ENCODE measurements around the gene GPR87.

Gene GPR87, protein sequence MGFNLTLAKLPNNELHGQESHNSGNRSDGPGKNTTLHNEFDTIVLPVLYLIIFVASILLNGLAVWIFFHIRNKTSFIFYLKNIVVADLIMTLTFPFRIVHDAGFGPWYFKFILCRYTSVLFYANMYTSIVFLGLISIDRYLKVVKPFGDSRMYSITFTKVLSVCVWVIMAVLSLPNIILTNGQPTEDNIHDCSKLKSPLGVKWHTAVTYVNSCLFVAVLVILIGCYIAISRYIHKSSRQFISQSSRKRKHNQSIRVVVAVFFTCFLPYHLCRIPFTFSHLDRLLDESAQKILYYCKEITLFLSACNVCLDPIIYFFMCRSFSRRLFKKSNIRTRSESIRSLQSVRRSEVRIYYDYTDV

DNA sequence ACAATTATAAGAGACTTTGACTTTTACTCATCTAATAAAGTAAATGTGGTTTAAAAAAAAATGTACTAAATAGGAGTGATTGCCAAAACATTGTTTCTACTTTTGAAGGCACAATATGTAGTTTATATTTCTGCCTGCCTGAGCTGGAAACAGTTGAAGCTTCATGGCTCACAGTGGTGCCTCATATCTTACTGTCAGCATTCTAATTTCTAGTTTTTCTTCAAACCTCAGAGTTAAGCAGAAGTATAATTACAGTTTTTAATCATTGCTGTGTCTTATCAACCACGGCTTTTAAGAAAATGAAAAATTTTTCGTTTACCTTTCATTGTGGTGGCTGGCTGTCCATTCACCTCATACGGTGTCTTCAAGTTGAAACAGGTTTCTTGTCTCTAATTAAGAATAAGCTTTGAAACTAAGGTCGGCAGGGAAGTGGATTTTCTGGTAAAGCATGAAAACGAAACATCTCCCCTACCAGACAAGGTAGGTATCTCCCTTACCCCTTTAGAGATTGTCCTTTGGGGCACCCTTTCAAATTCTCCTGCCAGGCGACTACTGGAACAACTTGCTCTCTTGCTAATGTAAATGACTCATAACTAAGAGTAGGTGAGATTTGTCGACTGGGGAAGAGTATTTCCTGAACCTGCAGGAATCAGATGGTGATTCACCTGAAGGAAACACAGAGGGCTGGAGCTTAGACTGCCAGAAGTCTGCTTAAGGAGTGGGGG lies at the start of gene GPR87:
TSS of gene GPR87 (minus strand) at position 554 of the 725 bp plus-strand sequence. CDS start 16,720 bp downstream, outside the sequence.
- DNase-seq (ENCODE audit: low read depth) = no peak

DNA sequence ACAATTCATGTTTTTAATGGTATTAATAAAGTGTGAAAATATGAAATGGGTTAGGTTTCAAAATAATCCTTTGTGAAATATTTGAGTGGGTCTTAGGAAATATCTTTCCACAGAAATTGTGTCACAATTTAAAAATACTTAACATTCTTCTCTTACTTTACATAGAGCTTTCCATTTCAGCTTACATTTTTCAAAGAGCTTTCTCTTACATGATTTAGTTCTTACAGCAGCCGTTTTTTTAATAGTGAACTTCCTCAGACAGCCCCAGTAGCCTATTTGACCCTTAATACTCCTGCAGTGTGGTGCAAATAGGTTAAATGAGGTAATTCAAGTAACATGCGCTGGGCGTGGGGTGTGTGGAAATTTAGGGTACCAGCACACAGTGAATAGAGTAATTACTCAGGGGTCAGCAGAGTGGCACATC lies 46.1 kb upstream of the GPR87 start:
- DNase-seq (ENCODE audit: low read depth) = no peak

DNA sequence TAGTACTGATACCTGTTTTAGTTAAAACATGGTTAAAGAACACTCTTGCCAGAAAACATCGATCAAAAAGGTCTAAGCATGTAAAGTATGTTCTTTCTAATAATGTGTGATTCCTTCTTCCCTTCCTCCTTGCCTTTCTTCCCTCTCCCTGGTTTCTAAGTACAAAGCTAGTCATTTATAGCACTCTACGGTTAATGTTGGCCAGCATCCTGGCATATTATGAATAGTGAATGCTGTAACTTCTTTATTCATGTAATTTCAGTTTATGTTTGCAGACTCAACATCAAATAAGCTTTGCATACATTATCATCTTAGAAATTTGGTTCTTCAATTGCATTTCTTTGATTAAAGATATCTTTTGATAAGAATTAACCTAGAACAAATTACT lies 40.8 kb upstream of the GPR87 start:
- no peak for DNase-seq (ENCODE audit: low read depth)

DNA sequence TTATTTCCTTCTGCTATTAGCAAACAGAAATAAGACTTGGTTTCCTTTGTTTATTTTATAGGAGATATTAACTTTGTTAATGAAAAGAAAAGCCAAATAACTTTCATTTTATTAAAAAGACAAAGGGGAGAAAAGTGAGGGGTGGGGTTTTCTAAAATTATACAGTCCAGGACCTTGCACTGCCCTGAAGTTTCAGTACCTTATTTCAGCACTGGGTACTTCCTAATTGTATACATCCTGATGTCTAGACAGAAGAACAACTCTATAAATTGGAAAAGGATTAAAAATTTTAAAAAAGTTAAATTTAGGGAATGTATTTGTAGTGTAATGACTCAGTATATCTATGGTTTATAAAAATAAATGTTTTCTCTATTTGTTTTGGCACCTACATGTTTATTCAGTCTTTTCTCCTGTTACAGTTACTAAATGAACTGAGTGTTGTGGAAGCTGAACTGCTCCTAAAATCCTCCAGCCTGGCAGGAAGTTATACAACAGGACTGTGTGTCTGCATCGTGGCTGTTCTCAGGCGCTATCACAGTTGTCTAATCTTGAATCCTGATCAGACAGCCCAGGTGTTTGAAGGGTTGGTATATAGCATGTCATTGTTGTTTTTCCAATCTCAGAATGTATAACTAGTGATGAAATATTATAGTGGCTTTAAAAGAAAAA lies 40.3 kb upstream of the GPR87 start:
- DNase-seq (ENCODE audit: low read depth) = no peak

DNA sequence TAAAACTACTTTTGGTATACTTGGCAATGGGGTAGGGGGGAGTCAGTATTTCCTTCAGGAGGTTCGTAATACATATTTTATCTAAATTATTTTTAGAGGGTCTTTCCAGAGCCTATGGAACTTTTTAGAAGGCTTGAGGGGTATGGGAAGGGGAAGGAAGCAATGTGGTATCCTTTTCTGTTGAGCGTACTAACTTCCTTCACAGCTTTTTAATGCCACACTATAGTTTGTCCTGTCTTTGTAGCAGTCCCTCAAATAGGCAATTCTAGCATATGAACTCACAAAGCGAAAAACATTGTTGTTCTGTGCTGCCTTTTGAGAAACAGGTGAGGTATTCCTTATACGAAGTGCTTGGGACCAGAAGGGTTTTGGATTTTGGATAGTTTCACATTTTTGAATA lies 35.0 kb upstream of the GPR87 start:
- DNase-seq (ENCODE audit: low read depth) = no peak

DNA sequence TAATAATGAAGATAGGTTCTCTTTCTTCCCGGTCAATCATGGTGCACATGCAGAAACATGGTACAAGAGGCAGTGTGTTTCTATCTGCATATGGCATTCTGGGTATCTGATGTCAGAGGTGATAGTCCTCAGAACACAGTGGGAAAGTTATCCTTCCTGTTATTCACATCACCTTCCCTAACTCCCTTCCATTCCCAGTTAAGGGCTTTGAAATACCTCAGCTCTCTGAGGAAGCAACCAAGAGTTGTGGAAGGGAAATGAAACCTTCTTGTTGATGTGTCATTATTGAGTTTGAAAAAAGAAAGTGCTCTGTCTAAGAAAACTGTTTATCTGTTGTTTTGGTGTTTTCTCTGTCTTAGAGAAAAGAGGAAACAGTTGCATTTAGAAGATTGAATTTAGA lies 34.6 kb upstream of the GPR87 start:
- DNase-seq (ENCODE audit: low read depth) = no peak

DNA sequence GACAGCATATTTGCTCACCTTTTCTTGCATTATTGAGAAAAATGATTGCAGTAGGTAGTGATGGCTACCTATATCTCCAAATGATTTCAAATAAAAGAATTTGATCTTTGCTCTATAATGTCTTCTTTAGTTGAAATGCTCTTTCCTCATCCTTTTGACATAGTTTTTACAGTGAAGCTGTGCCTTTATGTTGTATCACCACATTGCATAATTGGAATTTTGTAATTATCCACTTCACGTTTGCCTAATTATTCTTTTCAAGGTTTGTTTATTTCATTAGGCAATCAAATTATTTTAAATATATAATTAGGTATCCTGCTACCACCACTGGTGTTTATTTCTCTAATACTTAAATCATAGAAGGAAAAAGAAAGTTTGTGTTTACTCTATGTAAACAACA lies 34.0 kb upstream of the GPR87 start:
- DNase-seq (ENCODE audit: low read depth) = no peak

DNA sequence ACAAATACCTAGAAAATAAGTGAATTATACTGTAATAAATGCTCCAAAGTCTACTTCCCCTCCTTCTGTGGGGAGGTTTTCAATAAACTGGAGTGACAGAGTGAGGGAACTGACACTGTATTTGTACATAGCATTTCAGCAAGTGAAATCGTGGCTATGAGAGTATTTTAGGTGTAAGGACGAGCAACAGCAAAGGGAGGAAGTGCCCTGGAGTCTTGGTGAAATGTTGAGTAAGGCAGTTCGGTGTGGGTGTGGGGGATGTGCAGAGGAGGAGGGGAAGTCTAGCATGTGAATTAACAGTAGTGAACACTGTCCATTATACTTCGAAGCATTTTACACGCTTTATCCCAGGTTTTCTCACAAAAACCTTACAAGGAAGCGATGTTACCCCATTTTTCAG lies 30.8 kb upstream of the GPR87 start:
- DNase-seq (ENCODE audit: low read depth) = no peak

DNA sequence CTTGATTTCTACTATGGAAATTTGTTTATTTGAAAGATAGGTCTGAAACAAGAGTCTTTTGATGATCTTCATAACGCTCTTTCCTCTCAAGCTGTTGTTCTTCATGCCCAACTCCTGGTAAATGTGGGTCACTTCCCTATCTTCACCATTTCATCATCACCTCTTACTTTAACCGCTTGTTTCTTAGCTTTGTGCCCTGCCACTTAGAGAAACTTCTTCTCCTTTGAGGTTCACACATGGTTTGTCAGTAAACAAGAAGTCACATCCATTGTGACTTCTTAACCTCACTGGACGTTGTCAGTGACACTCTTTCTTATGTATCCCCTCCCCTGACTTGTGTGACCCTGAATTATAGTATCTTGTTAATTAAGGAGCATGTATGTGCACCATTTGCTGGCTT lies 29.7 kb upstream of the GPR87 start:
- no peak for DNase-seq (ENCODE audit: low read depth)

DNA sequence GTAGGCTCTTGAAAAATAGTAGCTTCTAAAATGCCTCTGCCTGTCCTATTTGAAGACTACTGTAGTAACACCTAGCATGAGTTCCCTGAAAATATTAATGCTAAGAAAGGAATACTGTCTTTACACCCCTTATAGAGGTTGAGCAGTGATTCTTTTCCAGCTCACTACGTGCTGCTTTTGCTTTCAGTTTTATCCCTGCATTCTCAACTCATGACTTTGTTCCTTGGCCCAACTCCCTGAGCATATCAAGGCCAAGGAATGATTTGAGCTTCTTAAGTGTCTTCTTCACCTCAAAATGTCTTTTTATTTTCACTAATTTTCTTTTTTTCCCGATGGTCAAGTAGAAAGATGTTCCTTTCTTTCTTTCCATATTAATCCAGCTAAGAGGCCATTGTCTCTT lies 29.2 kb upstream of the GPR87 start:
- no peak for DNase-seq (ENCODE audit: low read depth)

DNA sequence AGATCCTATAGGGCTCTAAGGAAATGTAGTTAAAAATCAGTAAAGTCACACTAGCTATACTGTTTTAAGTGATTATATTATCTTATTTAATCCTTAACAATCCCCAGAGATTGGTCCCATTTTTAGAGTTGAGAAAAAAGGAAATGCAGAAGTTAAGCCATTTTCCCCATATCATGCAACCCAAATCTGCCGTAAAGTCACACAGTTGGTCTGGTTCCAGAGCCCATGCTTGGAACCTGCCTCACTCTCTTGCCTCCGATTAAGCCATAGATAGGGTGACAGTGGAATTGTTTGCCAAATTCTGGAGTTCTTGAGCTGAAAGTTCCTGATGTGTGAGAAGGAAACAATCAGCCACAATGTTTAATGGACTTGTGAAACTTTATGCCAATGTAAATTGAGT lies 15.1 kb upstream of the GPR87 start:
- DNase-seq (ENCODE audit: low read depth) = no peak

DNA sequence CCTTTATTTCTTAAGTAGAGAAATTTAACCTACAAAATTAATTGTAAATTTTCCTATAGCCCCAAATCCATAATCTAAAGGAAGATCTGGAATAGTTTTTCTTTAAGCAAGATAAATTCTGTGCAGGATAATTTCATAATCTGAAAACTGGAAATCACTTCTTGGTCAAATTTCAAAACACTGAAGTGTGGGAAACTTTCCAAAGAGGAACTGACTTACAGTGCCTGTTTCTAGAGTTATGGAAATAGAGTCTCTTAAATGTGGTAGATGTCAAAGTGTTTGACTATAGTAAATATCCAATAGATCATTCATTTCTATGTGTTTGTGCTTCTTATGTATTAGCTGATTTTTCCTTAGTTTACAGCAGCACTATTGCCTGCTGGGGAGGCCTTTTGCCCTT lies 14.3 kb upstream of the GPR87 start:
- DNase-seq (ENCODE audit: low read depth) = no peak

DNA sequence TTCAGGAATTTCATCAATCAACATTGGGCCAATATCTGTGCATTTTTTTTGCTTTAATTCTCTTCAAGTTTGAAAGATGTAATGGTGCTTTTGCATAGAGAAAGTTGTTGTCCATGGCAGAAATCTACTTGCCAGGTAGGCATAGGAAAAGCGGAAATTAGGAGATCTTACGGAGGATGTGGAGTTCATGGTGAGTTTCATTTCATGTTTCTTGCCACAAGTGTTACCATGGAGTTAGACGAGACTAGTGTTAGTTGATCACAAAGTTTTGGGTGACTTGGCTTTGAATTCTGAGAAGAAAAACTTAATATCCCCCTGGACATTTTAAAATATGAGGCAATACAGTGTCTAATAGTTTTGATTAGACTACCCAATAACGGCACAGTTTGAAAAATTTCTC lies 13.8 kb upstream of the GPR87 start:
- no peak for DNase-seq (ENCODE audit: low read depth)

DNA sequence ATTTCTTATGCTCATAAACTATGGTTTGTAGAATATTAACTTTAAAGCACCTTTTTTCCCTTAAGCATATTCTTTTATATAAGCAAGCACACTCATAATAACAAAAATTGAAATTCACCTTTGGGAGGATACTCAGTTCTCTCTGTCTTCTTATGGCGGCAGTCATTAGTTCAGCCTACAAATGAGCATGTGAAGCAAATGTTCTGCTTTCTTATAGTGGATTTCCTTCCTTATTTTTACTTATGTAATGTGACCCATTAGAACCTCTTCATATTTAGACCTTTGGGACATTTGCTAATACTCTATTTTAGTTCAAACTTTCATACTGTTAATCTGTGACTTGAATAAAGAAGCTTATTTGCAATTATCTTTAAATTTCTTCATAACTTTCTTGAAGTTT lies 12.7 kb upstream of the GPR87 start, which contains the start of gene P2RY13:
TSS of gene P2RY13 (minus strand) at position 187 of the 400 bp plus-strand sequence. CDS start at position 166, 21 bp downstream.
- no peak for DNase-seq (ENCODE audit: low read depth)

DNA sequence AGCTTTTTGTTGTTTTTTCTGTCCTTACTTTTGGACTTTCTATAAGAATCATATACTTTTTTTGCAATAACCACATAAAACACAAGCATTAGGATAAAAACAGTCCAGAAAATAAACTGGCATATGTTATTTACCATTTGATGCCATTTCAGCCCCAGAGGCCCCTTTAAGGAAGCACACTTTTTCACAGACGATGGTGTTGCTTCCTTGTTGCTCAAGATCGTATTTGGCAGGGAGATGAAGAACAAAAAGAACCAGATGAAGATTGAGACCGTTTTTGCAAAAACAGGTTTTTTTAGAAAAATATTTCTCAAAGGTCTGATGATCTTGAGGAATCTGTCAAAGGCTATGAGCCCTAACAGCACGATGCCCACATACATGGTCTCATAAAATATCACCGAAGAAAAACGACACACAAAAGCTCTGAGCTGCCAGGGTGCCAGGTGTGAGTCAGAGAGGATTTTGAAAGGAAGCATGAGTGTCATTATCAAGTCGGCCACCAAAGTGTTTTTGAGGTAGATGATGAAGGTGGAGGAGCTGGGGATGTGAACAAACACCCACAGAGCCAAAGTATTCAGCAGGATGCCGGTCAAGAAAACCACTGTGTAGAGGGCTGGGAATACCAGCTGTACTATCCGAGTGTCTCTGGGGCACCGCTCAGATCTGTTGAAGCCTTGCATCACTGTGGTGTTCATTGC lies 11.8 kb upstream of the GPR87 start:
- no peak for DNase-seq (ENCODE audit: low read depth)

DNA sequence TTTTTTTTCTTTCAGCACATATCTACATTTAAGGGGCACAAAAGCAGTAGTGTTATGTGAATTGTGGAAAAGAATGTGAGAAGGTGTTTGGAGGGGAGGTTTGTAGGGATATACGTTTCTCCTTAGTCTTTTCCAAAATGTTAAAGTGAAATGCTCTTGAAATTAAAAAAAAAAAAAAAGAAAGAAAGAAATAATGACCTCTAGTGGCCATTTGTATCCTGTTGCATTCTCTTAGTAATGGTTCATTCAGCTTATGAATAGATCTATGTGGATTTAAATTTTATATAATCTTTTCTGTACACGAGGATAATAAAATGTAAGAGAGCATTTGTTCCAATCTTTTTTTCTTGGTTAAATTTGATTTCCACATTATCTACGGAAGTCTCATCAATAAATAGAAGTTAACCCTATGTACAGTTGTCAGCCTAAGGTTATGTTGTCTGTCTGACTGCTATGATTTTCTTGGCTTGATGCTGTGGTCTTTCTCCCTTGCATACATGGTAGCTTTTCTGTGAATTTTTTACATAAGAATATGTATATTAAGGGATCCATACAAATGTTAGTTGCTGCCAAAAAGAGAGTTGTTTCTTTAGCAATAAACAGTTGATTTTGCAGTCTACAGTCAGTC lies 11.1 kb upstream of the GPR87 start:
- DNase-seq (ENCODE audit: low read depth) = no peak

DNA sequence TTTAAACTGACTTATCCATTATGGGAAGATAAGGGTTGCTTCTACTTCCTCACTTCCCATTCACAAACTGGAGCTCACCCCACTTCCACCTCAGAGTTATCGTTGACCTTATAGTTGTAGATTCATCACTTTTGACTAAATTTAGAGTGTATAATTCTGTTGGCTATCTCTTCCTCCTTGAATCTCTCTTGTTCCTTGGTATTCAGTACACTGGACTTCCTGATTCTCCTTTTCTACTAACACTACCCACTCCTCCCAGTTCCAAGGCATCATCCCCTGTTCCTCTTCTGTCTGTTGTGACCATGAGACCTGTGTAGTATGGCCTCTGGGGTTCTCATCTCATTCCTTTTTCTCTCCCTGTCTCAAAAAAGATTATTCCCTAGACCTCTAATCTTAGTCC lies 5.9 kb upstream of the GPR87 start:
- no peak for DNase-seq (ENCODE audit: low read depth)

DNA sequence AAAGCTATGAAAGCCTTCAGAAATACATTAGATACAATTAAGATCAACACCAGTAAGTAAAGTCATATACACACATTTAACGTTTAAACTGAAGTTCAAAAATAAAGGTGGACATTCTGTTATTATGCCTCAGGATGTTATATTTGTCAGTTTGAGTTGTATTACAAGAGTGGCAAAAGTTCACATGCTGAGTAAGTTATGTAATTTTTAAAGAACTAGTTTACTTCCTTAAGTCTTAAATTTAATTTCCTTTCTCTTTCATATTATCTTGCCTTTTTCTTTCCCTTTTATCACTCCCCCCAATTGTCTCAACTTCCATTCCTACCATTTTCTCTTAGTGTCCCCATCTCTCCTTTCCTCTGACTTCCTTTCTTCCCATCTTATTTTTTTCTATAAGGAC lies 4.9 kb upstream of the GPR87 start:
- DNase-seq (ENCODE audit: low read depth) = no peak

DNA sequence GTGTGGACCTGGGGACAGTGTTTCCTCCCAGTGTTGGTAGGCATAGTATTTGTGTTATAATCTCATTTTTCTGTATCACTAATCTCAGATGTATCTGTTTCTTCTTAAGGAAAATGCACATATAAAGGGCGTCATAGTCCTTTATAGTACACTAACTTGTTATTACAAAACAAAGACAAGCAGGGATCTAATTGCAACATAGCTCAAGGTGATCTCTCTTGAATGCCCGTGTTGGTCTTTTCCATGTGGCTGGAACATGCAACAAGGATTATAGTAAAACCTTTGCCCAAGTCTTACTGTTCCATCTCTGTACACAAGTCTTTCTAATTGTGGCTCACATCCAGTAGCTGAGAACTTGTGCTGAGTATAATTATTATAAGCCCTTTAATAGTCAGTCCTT lies 3.5 kb upstream of the GPR87 start:
- no peak for DNase-seq (ENCODE audit: low read depth)

DNA sequence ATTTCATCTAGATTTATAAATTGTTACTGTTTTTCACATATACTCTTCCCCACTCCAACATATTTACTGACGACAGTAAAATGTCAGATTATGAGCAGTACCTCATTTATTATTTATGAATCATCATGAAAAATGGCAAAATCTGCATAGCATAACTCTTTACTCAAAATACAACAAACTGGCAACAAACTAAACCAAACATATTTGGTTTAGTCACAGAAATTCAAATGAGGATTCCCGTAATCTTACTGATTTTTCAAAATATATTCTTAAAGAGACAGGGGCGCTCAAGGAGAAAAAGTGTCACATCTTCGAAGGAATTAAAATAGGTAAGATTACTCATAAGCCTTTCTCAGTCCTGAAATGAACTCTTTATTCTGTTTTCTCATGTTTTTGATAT lies 3.0 kb upstream of the GPR87 start:
- DNase-seq (ENCODE audit: low read depth) = no peak

DNA sequence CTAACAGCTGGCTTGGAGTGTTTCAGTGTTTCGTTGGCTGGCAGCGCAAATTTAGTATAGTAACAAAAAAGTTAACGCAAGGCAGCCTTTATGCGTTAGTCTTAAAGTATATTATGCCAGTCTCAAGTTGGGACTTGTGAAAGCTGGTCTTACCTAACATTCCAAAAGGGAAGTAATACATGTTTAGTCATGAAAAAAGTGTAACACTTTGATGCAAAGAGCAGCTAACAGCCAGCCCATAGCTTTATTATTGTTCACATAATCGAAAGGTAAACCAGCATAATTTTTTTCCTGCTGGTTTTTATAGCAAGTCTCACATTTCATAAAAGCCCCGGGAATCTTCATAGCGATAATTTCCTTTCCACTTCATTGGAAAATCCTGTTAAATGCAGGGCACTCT lies 2.4 kb upstream of the GPR87 start:
- no peak for DNase-seq (ENCODE audit: low read depth)

DNA sequence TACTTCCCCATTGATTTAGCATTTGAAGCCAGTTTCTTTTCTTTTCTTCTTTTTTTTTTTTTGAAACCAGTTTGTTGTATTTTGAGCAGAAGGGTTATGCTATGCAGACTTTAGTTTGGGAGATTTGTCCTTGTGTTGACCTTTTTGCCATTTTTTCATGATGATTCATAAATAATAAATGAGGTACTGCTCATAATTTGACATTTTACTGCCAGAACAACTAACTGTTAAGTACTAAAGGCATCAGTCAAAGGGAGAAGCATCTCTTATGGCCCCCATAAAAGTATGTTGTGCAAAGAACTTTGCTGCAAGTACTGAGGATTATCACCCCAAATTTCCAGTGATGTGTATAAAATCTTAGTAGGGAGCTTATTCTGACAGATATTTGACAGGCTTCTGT lies 1.7 kb upstream of the GPR87 start:
- no peak for DNase-seq (ENCODE audit: low read depth)

Data from stimulated activated CD8-positive, alpha-beta memory T cell treated with anti-CD3 and anti-CD28 coated beads, Interleukin-7, amount 100 ng/mL, for 24 hours (primary cell).